ENCODE measurements around the gene ATP2B2. TPM values are rescaled to one million over a fixed set of nuclear protein-coding genes. Genes with fewer than 3 reads are reported as not detected.

ATP2B2 gene
- total and polyA plus RNA-seq, 2 experiments from 2014 or later, result 0.42 to 0.63 TPM

DNA sequence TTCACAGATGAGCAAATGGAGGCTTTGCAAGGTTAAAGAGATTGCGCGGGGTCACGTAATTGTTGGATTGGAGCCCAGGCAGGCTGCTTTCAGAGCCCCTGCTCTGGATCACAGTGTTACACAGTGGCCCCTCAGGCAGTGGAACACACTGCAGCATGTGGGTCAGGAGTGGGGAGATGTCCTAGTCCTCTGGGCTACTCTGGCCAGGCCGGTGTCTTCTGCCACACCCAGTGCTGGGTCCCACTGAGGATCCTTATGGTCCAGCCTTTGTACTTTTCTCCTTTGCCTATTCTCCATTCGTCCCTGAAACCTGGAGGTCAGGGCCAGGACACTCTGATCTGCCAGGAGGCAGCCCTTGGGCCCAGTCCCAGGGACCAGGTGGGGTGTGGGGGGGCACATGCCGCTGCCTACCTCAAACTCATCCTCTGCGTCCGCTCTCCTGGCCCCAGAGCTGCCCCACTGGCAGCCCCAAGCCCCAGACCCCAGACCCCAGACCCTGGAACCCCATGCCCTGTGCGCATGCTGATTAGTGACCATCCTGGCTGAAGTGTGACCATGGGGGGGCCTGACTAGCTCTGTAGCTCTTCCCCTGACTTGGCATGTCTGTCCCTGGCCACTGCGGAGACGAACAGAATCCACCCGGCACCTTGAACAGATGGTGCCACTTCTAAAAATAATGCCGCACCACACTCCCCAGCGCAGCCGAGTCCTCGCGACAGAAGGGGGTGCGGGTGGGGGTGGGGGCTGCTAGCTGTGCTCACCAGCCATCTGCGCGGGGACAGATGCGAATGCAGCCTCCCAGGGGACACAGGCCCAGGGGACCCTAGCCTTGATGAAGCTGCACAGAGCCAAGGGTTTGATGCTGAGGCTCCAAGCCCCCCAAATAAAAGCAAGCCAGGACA is 41.6 kb downstream of the ATP2B2 start:
- ATAC-seq (no peak), DNase-seq (ENCODE audit: low spot score) (no peak)
- Mint-ChIP-seq H3K27me3 (ENCODE audit: insufficient read depth, low read depth, poor library complexity) (peaks cover 2% of the 10 kb centered on the region), H3K4me1 (peaks cover 7% of the 10 kb centered on the region; the same call in 2 of the 3 replicates), H3K9me3 (no peaks in the 10 kb centered on the region), H3K36me3 (ENCODE audit: low read depth) (no peaks in the 10 kb centered on the region), H3K4me3 (no peak overlapping the region), H3K27ac (no peak overlapping the region)
- H3K4me2 ChIP-seq, result no peak overlapping the region
- peaks cover 5% of the 10 kb centered on the region; the same call in 1 of the 2 replicates for H4K20me1 ChIP-seq (replicated peaks; ENCODE audit: insufficient read depth)
- no peaks in the 10 kb centered on the region for H3K36me3 ChIP-seq (ENCODE audit: insufficient read depth)
- H3K4me1 ChIP-seq (ENCODE audit: insufficient read depth), result no peaks in the 10 kb centered on the region
- no peak for TF ChIP-seq JUNB (IDR thresholded peaks at IDR 0.05; ENCODE audit: unreplicated experiment)
- TF ChIP-seq ZNF331 (CRISPR knock-in tag; IDR thresholded peaks at IDR 0.05; ENCODE audit: low read depth), result no peak
- TF ChIP-seq STAT1 (IDR thresholded peaks at IDR 0.05; ENCODE audit: unreplicated experiment), result no peak
- no peak for TF ChIP-seq NANOG (IDR thresholded peaks at IDR 0.05; ENCODE audit: borderline replicate concordance)
- TF ChIP-seq ZNF114 (CRISPR knock-in tag; IDR thresholded peaks at IDR 0.05), result no peak
- TF ChIP-seq REST (IDR thresholded peaks at IDR 0.05; ENCODE audit: unreplicated experiment), result no peak
- TF ChIP-seq, protein P1, sequence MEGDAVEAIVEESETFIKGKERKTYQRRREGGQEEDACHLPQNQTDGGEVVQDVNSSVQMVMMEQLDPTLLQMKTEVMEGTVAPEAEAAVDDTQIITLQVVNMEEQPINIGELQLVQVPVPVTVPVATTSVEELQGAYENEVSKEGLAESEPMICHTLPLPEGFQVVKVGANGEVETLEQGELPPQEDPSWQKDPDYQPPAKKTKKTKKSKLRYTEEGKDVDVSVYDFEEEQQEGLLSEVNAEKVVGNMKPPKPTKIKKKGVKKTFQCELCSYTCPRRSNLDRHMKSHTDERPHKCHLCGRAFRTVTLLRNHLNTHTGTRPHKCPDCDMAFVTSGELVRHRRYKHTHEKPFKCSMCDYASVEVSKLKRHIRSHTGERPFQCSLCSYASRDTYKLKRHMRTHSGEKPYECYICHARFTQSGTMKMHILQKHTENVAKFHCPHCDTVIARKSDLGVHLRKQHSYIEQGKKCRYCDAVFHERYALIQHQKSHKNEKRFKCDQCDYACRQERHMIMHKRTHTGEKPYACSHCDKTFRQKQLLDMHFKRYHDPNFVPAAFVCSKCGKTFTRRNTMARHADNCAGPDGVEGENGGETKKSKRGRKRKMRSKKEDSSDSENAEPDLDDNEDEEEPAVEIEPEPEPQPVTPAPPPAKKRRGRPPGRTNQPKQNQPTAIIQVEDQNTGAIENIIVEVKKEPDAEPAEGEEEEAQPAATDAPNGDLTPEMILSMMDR (conservative IDR thresholded peaks at IDR 0.05; ENCODE audit: low read depth in 2 of 2), result no peak
- no peak for TF ChIP-seq EZH2 (IDR thresholded peaks at IDR 0.05; ENCODE audit: low read depth, unreplicated experiment)
- TF ChIP-seq ETS1 (IDR thresholded peaks at IDR 0.05), result no peak
- no peak for TF ChIP-seq ZNF462 (CRISPR knock-in tag; IDR thresholded peaks at IDR 0.05)
- no peak for TF ChIP-seq POLR2AphosphoS5 (IDR thresholded peaks at IDR 0.05; ENCODE audit: low read depth)
- no peak for TF ChIP-seq EZH2phosphoT487 (IDR thresholded peaks at IDR 0.05; ENCODE audit: unreplicated experiment)
- TF ChIP-seq CREB1 (CRISPR knock-in tag; IDR thresholded peaks at IDR 0.05; ENCODE audit: low read depth), result no peak
- no peak overlapping the region for H3K27ac ChIP-seq (ENCODE audit: low read depth)
- no peaks in the 10 kb centered on the region for H3F3A ChIP-seq (replicated peaks; ENCODE audit: low read depth)
- H3K27me3 ChIP-seq (ENCODE audit: insufficient read depth), result no peaks in the 10 kb centered on the region
- H3K79me2 ChIP-seq (replicated peaks; ENCODE audit: insufficient read depth), result no peaks in the 10 kb centered on the region
- H2AFZ ChIP-seq, result no peak overlapping the region
- no peaks in the 10 kb centered on the region for H3K9me2 ChIP-seq (ENCODE audit: insufficient read depth)
- no peak overlapping the region for H3K4me3 ChIP-seq

Data from GM23338 (cell line).